ENCODE results near the gene MAP10. TPM values are rescaled to one million over a fixed set of nuclear protein-coding genes. Genes with fewer than 3 reads are reported as not detected.

The MAP10 gene
- total and polyA plus RNA-seq, 2 experiments from 2014 or later = 2.9 to 3.3 TPM

- Histone ChIP-seq H2AFZ (no peak overlapping the region), H3K4me1 (ENCODE audit: insufficient read depth) (no peaks in the 10 kb centered on the region), H3K27me3 (ENCODE audit: insufficient read depth) (no peaks in the 10 kb centered on the region), H3K4me2 (no peak overlapping the region), H3F3A (replicated peaks; ENCODE audit: low read depth) (no peaks in the 10 kb centered on the region), H4K20me1 (replicated peaks; ENCODE audit: insufficient read depth) (no peaks in the 10 kb centered on the region), H3K79me2 (replicated peaks; ENCODE audit: insufficient read depth) (no peaks in the 10 kb centered on the region), H3K27ac (ENCODE audit: low read depth) (no peak overlapping the region), H3K9me2 (ENCODE audit: insufficient read depth) (no peaks in the 10 kb centered on the region), H3K36me3 (ENCODE audit: insufficient read depth) (no peaks in the 10 kb centered on the region), H3K4me3 (no peak overlapping the region)
- H3K27ac Mint-ChIP-seq = no peak overlapping the region
- DNase-seq (ENCODE audit: low spot score) (no peak), ATAC-seq (no peak)
- no peak overlapping the region for H3K4me3 Mint-ChIP-seq
- no peaks in the 10 kb centered on the region for H3K36me3 Mint-ChIP-seq (ENCODE audit: low read depth)
- TF ChIP-seq EZH2 (IDR thresholded peaks at IDR 0.05; ENCODE audit: low read depth, unreplicated experiment) (no peak), EZH2phosphoT487 (IDR thresholded peaks at IDR 0.05; ENCODE audit: unreplicated experiment) (no peak), ZNF331 (CRISPR knock-in tag; IDR thresholded peaks at IDR 0.05; ENCODE audit: low read depth) (no peak), REST (IDR thresholded peaks at IDR 0.05; ENCODE audit: unreplicated experiment) (no peak), ETS1 (IDR thresholded peaks at IDR 0.05) (no peak), STAT1 (IDR thresholded peaks at IDR 0.05; ENCODE audit: unreplicated experiment) (no peak), POLR2AphosphoS5 (IDR thresholded peaks at IDR 0.05; ENCODE audit: low read depth) (no peak), JUNB (IDR thresholded peaks at IDR 0.05; ENCODE audit: unreplicated experiment) (no peak), CREB1 (CRISPR knock-in tag; IDR thresholded peaks at IDR 0.05; ENCODE audit: low read depth) (no peak), NANOG (IDR thresholded peaks at IDR 0.05; ENCODE audit: borderline replicate concordance) (no peak), ZNF462 (CRISPR knock-in tag; IDR thresholded peaks at IDR 0.05) (no peak), CTCF (conservative IDR thresholded peaks at IDR 0.05; ENCODE audit: low read depth in 2 of 2) (no peak), ZNF114 (CRISPR knock-in tag; IDR thresholded peaks at IDR 0.05) (no peak)
- peaks cover 2% of the 10 kb centered on the region for H3K27me3 Mint-ChIP-seq (ENCODE audit: insufficient read depth, low read depth, poor library complexity)
- no peaks in the 10 kb centered on the region; the same call in 2 of the 3 replicates for H3K9me3 Mint-ChIP-seq
- H3K4me1 Mint-ChIP-seq = no peaks in the 10 kb centered on the region
Observed at GRCh38 chr1:232851532-232851931, 46.3 kb downstream of the MAP10 start.

Data from GM23338 (cell line).